GM12872 (cell line): Measurements from ENCODE around the gene ANO2.

Experiments
- TF ChIP-seq, protein P1 (sequence below): IDR thresholded peaks from 3 replicates; pipeline ENCODE4 v1.5.1; 2011; ENCODE audit warnings: low read depth, mild to moderate bottlenecking, low read length, moderate library complexity; ENCODE audit not compliant: insufficient read depth

The ANO2 gene

DNA sequence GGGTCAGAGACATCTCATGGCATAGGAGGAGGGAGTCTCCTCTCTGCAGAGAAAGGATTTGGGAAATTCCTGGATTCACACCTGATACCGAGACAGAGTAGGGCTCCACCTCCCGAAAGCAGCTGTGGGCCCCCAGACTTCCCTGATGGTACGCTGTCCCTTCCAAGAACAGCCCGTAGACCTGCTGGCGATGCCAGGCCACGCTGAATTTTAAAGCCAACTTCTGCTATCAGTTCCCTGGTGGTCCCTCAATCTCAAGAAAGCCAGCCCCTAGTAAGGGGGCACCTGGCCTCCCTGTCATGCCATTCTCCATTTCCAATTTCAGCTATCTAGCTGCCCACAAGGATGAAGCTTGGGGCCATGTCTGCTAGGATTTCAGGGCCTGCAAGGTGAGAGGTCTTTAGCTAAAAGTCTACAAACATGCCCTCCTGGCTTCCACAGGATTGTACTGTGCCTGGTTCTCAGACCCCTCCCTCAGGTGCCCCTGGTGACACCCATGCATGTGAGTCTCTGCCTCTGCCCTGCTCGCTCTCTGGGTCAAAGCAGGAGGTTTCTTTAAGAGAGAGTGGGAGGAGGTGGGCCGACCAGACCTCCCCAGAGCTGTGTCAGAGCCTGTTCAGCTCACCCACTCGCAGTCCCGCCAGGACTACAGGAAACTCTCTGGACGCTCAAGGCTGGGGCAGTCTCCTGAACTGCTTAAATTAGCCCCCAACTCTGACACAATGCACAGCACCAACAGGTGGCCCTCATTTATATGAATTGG is 30.5 kb downstream of the ANO2 start:
- TF ChIP-seq, protein P1, sequence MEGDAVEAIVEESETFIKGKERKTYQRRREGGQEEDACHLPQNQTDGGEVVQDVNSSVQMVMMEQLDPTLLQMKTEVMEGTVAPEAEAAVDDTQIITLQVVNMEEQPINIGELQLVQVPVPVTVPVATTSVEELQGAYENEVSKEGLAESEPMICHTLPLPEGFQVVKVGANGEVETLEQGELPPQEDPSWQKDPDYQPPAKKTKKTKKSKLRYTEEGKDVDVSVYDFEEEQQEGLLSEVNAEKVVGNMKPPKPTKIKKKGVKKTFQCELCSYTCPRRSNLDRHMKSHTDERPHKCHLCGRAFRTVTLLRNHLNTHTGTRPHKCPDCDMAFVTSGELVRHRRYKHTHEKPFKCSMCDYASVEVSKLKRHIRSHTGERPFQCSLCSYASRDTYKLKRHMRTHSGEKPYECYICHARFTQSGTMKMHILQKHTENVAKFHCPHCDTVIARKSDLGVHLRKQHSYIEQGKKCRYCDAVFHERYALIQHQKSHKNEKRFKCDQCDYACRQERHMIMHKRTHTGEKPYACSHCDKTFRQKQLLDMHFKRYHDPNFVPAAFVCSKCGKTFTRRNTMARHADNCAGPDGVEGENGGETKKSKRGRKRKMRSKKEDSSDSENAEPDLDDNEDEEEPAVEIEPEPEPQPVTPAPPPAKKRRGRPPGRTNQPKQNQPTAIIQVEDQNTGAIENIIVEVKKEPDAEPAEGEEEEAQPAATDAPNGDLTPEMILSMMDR = no peak

DNA sequence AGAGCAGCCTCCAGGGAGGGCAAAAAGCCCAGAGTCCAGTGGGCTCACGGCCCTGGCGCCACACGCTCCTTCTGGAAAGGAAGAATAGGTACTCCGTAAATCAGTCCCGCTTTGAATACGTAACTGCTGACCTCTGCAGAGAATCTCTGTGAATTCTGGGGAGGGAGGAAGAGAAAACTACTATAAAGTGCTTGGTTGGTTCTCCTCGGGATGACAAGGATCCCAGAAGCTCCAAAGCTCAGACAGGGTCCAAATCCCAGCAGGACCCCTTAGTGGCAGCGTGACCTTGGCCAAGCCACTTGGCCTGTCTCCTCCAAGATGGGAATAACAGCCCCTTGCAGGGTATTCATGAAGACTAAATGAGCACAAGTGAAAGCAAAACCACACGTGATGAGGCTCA is 31.7 kb downstream of the ANO2 start:
- TF ChIP-seq, protein P1 = no peak

DNA sequence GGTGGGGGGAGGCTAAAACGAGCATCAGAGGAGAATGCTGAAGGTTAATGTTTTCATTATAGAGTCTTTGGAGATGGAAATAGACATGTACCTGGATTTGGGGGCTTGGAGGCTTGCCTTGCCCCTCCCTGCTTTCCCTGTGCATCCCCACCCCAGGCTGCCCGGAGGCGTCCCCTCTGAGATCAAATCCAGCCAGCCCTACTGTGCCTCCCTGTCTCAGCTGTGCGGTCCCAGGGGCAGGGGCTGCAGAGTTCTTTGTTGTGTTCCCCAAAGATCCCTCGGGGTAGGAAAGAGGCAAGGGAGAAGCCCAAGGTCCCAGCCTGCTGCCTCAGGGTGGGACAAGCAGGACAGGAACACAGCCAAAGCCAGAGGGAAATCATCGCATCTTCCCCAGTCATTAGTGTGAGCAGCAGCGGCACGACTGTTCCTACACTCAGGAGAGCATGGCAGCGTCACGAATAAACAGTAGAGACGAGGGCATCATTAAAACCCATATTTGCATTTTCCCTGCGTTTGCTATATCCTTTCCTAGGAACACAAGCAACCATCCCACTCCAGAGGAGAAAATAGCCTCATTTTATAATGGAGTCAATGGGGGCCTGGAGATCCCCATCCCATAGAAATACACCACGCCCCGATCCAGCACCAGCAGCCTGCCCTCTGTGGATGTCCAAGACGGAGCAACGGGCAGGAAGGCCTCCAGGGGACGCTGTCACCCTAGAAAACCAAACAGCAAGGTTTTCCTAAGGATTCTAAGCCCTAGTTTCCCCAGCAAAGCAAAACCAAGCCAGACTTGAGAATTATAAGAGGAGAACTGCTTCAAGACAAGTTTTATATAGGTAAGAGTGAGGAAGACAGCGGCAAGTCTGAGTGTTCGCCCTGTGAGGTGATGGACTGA is 32.4 kb downstream of the ANO2 start:
- TF ChIP-seq, protein P1 = peak; percentile 39

DNA sequence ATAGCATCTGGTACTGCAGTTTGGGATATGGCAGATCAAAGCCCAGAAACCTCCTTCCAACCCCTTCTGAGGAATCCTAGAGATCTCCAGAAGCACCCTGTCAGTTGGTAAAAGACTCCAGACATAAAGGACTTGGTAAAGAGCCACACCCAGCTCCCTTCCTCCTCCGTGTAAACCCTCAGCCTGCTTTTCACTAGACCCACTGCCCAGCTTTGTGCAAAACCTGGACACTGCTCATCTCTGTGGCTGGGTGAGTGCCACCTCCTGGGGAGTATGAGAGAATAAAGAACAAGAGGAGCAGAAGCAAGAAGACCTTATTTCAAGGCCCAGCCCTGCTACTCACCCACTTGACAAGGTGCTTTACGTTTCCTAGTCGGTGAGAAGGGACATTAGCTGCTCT is 33.0 kb downstream of the ANO2 start:
- TF ChIP-seq, protein P1 = no peak

DNA sequence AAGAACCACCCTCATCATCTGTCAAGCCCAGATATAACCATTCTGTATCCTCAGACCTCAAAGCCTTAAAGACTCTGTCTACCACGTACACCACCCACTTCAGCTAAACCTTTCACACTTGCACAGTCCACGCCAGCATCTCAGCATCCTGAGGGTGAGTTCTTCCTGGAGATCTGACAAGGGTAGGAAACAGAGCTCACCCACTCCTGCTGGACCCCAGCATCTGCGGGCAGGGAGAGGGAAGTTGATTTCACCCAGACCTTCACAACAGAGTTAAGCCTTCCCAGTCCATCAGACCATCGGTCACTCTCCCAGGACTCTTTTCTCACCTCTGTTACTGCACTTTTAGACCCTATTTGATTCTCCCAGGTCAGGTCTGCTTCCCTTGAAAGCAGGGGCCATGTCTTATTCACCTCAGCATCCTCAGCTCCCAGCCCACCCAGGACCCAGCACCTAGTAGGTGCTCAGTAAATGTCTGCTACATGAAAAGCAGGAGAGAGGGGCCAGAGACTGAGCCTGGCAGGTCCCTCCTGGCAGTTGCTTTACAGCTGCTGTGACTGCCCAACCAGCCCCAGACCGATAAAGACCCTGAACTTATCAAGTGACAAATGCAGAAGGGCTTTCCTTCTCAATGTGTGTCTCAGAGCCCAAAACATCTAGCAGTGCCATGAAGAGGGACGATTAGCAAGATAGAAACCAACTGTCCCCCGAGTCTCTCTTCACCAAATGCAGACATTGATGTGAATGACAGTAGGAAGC is 34.1 kb downstream of the ANO2 start:
- TF ChIP-seq, protein P1 = no peak

DNA sequence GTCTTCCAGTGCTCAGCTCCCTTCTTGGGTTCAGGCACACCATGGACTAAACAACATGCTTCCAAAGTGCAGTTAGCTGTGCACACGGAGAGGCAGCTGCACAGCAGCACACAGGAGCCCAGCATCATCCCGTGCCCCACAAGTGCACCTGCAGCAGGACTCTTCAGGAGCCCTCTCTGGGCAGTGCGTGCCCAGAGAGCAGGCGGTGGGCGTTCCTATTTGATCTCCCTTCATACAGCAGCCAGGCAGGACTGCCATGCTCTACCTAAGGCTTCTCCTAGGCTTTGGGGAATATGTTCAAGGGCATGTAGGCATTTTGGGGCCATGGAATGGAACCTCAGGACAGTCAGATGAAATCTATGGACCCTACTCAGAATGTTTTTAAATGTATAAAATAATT is 35.5 kb downstream of the ANO2 start:
- TF ChIP-seq, protein P1 = no peak

DNA sequence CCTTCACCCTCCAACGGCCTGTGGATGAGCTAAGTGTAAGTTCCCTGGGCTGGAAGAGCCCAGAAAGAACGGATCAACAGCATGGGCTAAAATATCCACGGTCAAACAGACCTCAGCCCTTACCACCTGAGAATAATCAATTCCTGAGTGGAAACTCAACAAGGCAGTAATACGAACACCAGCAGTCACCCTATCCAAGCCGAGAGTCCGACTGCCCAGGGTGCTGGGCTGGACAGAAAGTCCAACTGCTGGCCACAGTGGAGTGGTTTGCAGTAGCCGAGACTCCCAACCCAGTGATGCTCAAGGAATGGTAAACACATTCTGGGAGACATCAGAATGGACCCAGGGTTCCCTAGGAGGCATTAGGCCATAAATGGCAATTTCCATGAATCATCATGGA is 36.8 kb downstream of the ANO2 start:
- TF ChIP-seq, protein P1 = no peak
